ENCODE data around the gene PPP1R26. TPM values are rescaled to one million over a fixed set of nuclear protein-coding genes. Genes with fewer than 3 reads are reported as not detected.

Gene PPP1R26
- total RNA-seq, 1 experiment from 2014 or later, result 33.5 TPM

GRCh38 chr9:135464181-135464580 is 15.4 kb upstream of the PPP1R26 start:
- DNase-seq (ENCODE audit: low read depth), result no peak

- peak; percentile 83 for DNase-seq (ENCODE audit: low read depth)
These were observed 10.6 kb upstream of the PPP1R26 start for GRCh38 chr9:135468854-135469521.

- no peak for DNase-seq (ENCODE audit: low read depth)
These were observed 7.6 kb upstream of the PPP1R26 start for GRCh38 chr9:135471791-135472640.

GRCh38 chr9:135473972-135474543 is 5.5 kb upstream of the PPP1R26 start:
- DNase-seq (ENCODE audit: low read depth), result no peak

GRCh38 chr9:135474915-135475314 is 4.7 kb upstream of the PPP1R26 start:
- peak; percentile 62 for DNase-seq (ENCODE audit: low read depth)

- DNase-seq (ENCODE audit: low read depth), result no peak
These were observed 2.8 kb upstream of the PPP1R26 start for GRCh38 chr9:135476561-135477355.

- no peak for DNase-seq (ENCODE audit: low read depth)
These were observed 1.4 kb upstream of the PPP1R26 start for GRCh38 chr9:135478191-135478590.

- DNase-seq (ENCODE audit: low read depth), result peak; percentile 55
These were observed 633 bp upstream of the PPP1R26 start for GRCh38 chr9:135478829-135479468.

GRCh38 chr9:135480071-135480939 is 723 bp downstream of the PPP1R26 start:
- peak; percentile 67 for DNase-seq (ENCODE audit: low read depth)

GRCh38 chr9:135480940-135481310 is 1.3 kb downstream of the PPP1R26 start:
- DNase-seq (ENCODE audit: low read depth), result no peak

GRCh38 chr9:135482015-135482754 is 2.6 kb downstream of the PPP1R26 start:
- no peak for DNase-seq (ENCODE audit: low read depth)

GRCh38 chr9:135484460-135485277 is 5.1 kb downstream of the PPP1R26 start:
- DNase-seq (ENCODE audit: low read depth), result no peak

GRCh38 chr9:135485385-135485784 is 5.8 kb downstream of the PPP1R26 start:
- DNase-seq (ENCODE audit: low read depth), result no peak

GRCh38 chr9:135485832-135486231 is 6.2 kb downstream of the PPP1R26 start:
- no peak for DNase-seq (ENCODE audit: low read depth)

- DNase-seq (ENCODE audit: low read depth), result no peak
These were observed 6.9 kb downstream of the PPP1R26 start for GRCh38 chr9:135486267-135487065.

GRCh38 chr9:135487281-135488012 is 7.9 kb downstream of the PPP1R26 start:
- DNase-seq (ENCODE audit: low read depth), result no peak

GRCh38 chr9:135488013-135488330 is 8.4 kb downstream of the PPP1R26 start:
- no peak for DNase-seq (ENCODE audit: low read depth)

- no peak for DNase-seq (ENCODE audit: low read depth)
These were observed 8.9 kb downstream of the PPP1R26 start for GRCh38 chr9:135488527-135488926.

Measured in Daoy (cell line).